GM23338 (cell line): ENCODE data around the gene CFAP92.

Source experiments
- CREB1 ChIP-seq: fragments of 250-450 bp; sonication (Bioruptor Pico); IDR thresholded peaks from 2 replicates; pipeline ENCODE4 v1.5.0; 2020; ENCODE audit warnings: low read depth, mild to moderate bottlenecking, moderate library complexity
- POLR2AphosphoS5 ChIP-seq: IDR thresholded peaks from 2 replicates; pipeline ENCODE4 v1.6.1; 2016; ENCODE audit warnings: antibody characterized with exemption, low read depth
- ZNF331 ChIP-seq: fragments of 250-450 bp; sonication (Bioruptor Pico); IDR thresholded peaks from 2 replicates; pipeline ENCODE4 v1.5.0; 2020; ENCODE audit warnings: low read depth, mild to moderate bottlenecking, moderate library complexity
- TF ChIP-seq, protein P1 (sequence below), 2 experiments: fragments of 200-600 bp in 1 of 2; sonication (generic) in 1 of 2; conservative IDR thresholded peaks; 2 replicates each; pipeline versions ENCODE4 v1.5.1 to v1.6.1; 2016 to 2017; ENCODE audit warnings: antibody characterized with exemption in 2 of 2, low read depth in 2 of 2, mild to moderate bottlenecking in 2 of 2, moderate library complexity in 1 of 2

DNA sequence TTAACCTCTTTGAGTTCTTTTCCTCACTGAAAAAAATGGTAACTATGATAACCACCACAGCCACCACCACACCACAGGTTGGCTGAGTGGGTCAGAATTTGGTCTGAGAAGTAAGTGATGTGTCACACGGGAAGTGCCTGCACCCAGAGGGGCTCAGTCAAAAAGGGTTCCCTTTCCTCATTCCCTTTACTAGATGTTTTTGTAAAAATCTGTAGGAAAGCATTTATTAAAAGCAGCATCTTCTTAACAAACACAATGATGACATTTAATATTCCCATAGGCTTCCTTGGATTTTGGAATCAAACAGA, 23.2 kb downstream of the CFAP92 start:
- no peak for TF ChIP-seq POLR2AphosphoS5
- TF ChIP-seq, protein P1, sequence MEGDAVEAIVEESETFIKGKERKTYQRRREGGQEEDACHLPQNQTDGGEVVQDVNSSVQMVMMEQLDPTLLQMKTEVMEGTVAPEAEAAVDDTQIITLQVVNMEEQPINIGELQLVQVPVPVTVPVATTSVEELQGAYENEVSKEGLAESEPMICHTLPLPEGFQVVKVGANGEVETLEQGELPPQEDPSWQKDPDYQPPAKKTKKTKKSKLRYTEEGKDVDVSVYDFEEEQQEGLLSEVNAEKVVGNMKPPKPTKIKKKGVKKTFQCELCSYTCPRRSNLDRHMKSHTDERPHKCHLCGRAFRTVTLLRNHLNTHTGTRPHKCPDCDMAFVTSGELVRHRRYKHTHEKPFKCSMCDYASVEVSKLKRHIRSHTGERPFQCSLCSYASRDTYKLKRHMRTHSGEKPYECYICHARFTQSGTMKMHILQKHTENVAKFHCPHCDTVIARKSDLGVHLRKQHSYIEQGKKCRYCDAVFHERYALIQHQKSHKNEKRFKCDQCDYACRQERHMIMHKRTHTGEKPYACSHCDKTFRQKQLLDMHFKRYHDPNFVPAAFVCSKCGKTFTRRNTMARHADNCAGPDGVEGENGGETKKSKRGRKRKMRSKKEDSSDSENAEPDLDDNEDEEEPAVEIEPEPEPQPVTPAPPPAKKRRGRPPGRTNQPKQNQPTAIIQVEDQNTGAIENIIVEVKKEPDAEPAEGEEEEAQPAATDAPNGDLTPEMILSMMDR (conservative IDR thresholded peaks at IDR 0.05; ENCODE audit: low read depth in 2 of 2): no peak
- TF ChIP-seq CREB1 (CRISPR knock-in tag): no peak
- no peak for TF ChIP-seq ZNF331 (CRISPR knock-in tag)
